Testis (tissue), 3 donors: ENCODE results near the gene FAM210A. TPM values are rescaled to one million over a fixed set of nuclear protein-coding genes. Genes with fewer than 3 reads are reported as not detected.

Source experiments
- DNase-seq: peaks from one replicate; pipeline ENCODE4 v3.0.0-alpha.2; 2019
- H3K27ac ChIP-seq, 2 donors: fragments of 200-600 bp; sonication (generic); one replicate each; pipeline ENCODE4 v1.5.1; 2019
- H3K27me3 ChIP-seq: fragments of 200-600 bp; sonication (generic); one replicate; pipeline ENCODE4 v1.5.1; 2019
- H3K36me3 ChIP-seq: fragments of 200-600 bp; sonication (generic); one replicate; pipeline ENCODE4 v1.5.1; 2017; ENCODE audit warnings: low read depth; ENCODE audit errors: missing control alignments
- H3K4me1 ChIP-seq: fragments of 200-600 bp; sonication (generic); one replicate; pipeline ENCODE4 v1.5.1; 2019
- H3K4me3 ChIP-seq, 2 donors: fragments of 200-600 bp; sonication (generic); one replicate each; pipeline ENCODE4 v1.5.1; 2017 to 2019
- H3K9me3 ChIP-seq: fragments of 200-600 bp; sonication (generic); one replicate; pipeline ENCODE4 v1.5.1; 2017
- CTCF ChIP-seq, 3 experiments: fragments of 450-650 bp in 2 of 3; fragments of 200-600 bp in 1 of 3; sonication (generic) in 1 of 3; IDR thresholded peaks; one replicate each; pipeline ENCODE4 v1.5.1; 2016 to 2019; ENCODE audit warnings: antibody characterized with exemption in 3 of 3, mild to moderate bottlenecking in 2 of 3, moderate library complexity in 1 of 3
- POLR2A ChIP-seq: fragments of 450-650 bp; IDR thresholded peaks from one replicate; pipeline ENCODE4 v1.6.1; 2017; ENCODE audit warnings: antibody characterized with exemption, mild to moderate bottlenecking, moderate library complexity
- WGBS, 2 donors: methylation state at CpG; one replicate each; pipeline ENCODE4 v1.1.5; 2018; 5-methylcytosine and 5-hydroxymethylcytosine counted together
- intact Hi-C: fragments of 100-400 bp; cut with DNase I; formaldehyde crosslinking; loops from one replicate; pipeline ENCODE4 v1.15.1; 2023; ENCODE audit warnings: low total_unique reads
- polyA plus RNA-seq: library from polyadenylated mRNA; stranded (reverse); fragments of 350-450 nt; fragmentation: Illumina TruSeq; extraction: RNeasy Lipid Tissue Mini Kit (QIAGEN cat#74804); gene quantifications from one replicate; pipeline ENCODE4 v1.2.3, GENCODE V29; 2014; ENCODE audit warnings: low read depth, low replicate concordance; ENCODE audit not compliant: insufficient read depth
- total RNA-seq, 2 donors: library from RNA; depleted of rRNA; stranded (reverse); fragments of >200 nt; gene quantifications; one replicate each; pipeline ENCODE4 v1.2.3, GENCODE V29; 2016

FAM210A gene
- total and polyA plus RNA-seq, 3 donors from 2014 or later, result 22.6 to 28.7 (median 24.5) TPM

DNA sequence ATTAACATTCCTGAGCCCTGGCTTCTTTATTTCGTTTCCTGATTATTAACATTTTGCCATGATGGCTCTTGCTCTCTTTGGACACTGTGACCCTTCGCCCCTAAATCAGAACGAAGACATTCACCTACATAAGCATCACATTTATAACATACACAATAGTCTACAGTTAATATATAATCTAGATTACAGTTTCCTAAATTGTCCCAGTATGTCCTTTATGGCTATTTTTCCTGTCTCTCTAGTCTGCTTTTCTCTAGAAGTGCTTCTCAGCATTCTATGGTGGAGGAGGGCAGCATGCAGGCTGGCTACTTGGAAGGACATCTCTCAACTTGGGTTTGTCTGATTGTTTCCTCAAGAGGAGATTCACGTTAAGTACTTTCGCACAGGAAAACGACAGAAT is 49.9 kb downstream of the FAM210A start:
- no peaks in the 10 kb centered on the region for H3K36me3 ChIP-seq
- intact Hi-C loops, result no loop called here
- no peak overlapping the region for H3K4me3 ChIP-seq
- no peak overlapping the region for H3K27ac ChIP-seq
- 84 to 89% methylated on average over 6 of the region's 6 CpGs for WGBS, 2 donors
- DNase-seq, result no peak
- H3K4me1 ChIP-seq, result no peaks in the 10 kb centered on the region
- no peaks in the 10 kb centered on the region for H3K27me3 ChIP-seq
- no peaks in the 10 kb centered on the region for H3K9me3 ChIP-seq
- TF ChIP-seq POLR2A (no peak), CTCF (IDR thresholded peaks at IDR 0.05) (no peak)

DNA sequence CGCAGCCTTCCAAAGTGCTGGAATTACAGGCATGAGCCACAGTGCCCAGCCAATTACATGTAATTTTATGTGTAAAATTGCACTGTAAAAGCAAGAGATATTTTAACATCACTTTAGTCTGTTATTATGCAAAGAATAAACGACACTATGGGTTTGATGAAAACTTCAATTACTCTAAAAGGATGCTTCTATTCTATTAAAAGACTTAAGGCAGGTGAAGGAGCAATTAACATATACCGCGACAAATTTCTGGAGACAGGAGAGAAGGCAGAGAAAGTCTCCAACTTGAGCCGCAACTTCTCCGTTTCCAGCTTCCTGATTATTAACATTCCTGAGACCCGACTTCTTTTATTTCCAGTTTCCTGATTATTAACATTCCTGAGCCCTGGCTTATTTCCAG is 53.7 kb downstream of the FAM210A start:
- Histone ChIP-seq H3K4me3 (no peak overlapping the region), H3K4me1 (no peaks in the 10 kb centered on the region), H3K27me3 (no peaks in the 10 kb centered on the region), H3K27ac (no peak overlapping the region), H3K9me3 (no peaks in the 10 kb centered on the region), H3K36me3 (no peaks in the 10 kb centered on the region)
- intact Hi-C loops, result no loop called here
- WGBS, 2 donors, result 65% methylated on average over 7 of the region's 7 CpGs
- TF ChIP-seq POLR2A (no peak), CTCF (IDR thresholded peaks at IDR 0.05) (no peak)
- no peak for DNase-seq

GRCh38 chr18:13661779-13662256 is 64.5 kb downstream of the FAM210A start:
- Histone ChIP-seq H3K4me3 (no peak overlapping the region), H3K4me1 (peaks cover 17% of the 10 kb centered on the region), H3K27ac (no peak overlapping the region), H3K27me3 (no peaks in the 10 kb centered on the region), H3K9me3 (no peaks in the 10 kb centered on the region), H3K36me3 (no peaks in the 10 kb centered on the region)
- 54 to 55% methylated on average over 2 of the region's 2 CpGs for WGBS, 2 donors
- intact Hi-C loops, result no loop called here
- TF ChIP-seq POLR2A (no peak), CTCF (IDR thresholded peaks at IDR 0.05) (no peak)
- DNase-seq, result no peak

GRCh38 chr18:13661051-13661778 is 65.1 kb downstream of the FAM210A start:
- WGBS, 2 donors, result 32 to 34% methylated on average over 8 of the region's 8 CpGs
- no peaks in the 10 kb centered on the region for H3K36me3 ChIP-seq
- no peaks in the 10 kb centered on the region for H3K9me3 ChIP-seq
- intact Hi-C loops, result no loop called here
- no peak for TF ChIP-seq POLR2A
- TF ChIP-seq CTCF (IDR thresholded peaks at IDR 0.05), result no peak
- no peak overlapping the region for H3K4me3 ChIP-seq
- H3K27ac ChIP-seq, result peak overlapping the region in 1 of 2 donors; percentile 59
- no peaks in the 10 kb centered on the region for H3K27me3 ChIP-seq
- H3K4me1 ChIP-seq, result peaks cover 17% of the 10 kb centered on the region
- DNase-seq, result no peak

GRCh38 chr18:13660510-13660909 is 65.8 kb downstream of the FAM210A start:
- peak; percentile 38 for DNase-seq
- H3K27ac ChIP-seq, result peak overlapping the region in 1 of 2 donors; percentile 59

More at GRCh38 chr18:13660510-13660909, 65.8 kb downstream of the FAM210A start:
- TF ChIP-seq POLR2A (no peak), CTCF (IDR thresholded peaks at IDR 0.05) (no peak)
- peaks cover 17% of the 10 kb centered on the region for H3K4me1 ChIP-seq
- 43 to 47% methylated on average over 5 of the region's 5 CpGs for WGBS, 2 donors
- intact Hi-C loops, result no loop called here
- H3K9me3 ChIP-seq, result no peaks in the 10 kb centered on the region
- no peak overlapping the region for H3K4me3 ChIP-seq
- no peaks in the 10 kb centered on the region for H3K36me3 ChIP-seq
- no peaks in the 10 kb centered on the region for H3K27me3 ChIP-seq
